ENCODE measurements around the gene ABHD1. TPM values are rescaled to one million over a fixed set of nuclear protein-coding genes. Genes with fewer than 3 reads are reported as not detected.

Gene ABHD1
- total RNA-seq, 1 donor from 2014 or later: not detected

DNA sequence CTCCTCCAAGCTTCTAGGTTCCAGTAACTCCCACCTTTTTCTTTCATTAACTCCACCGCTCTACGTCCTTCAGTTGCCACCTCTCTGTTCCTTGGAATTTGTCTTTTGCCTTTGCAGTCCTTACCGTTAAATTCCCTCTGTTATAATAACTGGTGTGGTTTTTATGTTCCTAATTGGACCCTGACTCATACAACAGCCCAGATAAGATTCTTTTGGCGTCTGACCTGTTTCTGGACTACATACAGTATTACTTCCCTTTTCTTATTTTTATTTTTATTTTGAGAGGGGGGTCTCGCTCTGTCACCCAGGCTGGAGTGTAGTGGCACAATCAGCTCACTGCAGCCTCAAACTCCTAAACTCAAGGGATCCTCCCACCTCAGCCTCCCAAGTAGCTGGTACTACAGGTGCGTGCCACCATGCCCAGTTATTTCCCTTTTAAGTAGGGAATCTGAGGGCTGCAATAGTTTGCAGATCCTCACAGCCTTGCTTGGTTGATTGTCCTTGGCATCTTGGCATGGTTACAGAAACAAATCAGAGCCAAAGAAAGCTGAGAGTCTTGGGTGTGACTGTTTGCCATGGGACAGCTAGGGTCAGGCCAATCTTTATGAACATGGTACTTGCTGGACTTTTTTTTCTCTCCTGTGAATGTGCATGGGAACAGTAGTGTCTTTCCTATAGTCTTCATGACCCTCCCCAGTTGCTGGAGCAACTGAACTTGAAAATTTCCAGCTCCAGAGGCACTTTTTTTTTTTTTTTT lies 47.1 kb downstream of the ABHD1 start:
- H3K4me2 ChIP-seq (ENCODE audit: low read length): no peak overlapping the region

DNA sequence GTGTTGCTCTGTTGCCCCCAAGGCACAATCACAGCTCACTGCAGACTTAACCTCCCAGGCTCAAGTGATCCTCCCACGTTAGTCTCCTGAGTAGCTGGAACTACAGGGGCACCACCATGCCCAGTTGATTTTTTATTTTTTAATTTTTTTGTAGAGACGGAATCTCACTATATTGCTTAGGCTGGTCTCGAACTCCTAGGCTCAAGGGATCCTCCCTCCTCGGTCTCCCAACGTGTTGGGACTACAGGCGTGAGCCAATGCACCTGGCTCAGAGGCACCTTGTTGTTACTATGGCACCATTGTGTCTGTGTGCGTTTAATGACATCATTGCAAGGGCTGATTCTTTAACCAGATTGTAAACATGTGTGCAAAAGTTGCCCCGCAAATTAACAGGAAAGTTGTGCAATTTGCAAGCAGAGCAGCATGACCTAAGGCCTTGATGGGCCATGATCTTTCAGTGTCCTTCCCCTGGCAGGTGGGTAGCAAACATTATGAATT lies 47.8 kb downstream of the ABHD1 start:
- no peak overlapping the region for H3K4me2 ChIP-seq (ENCODE audit: low read length)
- H3K9me3 ChIP-seq (ENCODE audit: insufficient read depth, low read depth, low read length): no peaks in the 10 kb centered on the region
- no peak overlapping the region for H2AFZ ChIP-seq (ENCODE audit: low read depth, low read length)
- H3K4me1 ChIP-seq (ENCODE audit: insufficient read depth, low read length): no peaks in the 10 kb centered on the region
- H3K9me3 Mint-ChIP-seq (ENCODE audit: unreplicated experiment): no peaks in the 10 kb centered on the region
- FAIRE-seq (no peak), DNase-seq (ENCODE audit: low read depth) (no peak)
- no peaks in the 10 kb centered on the region for H4K20me1 ChIP-seq (ENCODE audit: insufficient read depth, low read length)
- H3K4me1 Mint-ChIP-seq (ENCODE audit: low read depth, unreplicated experiment): no peaks in the 10 kb centered on the region
- no peak overlapping the region for H3K27ac ChIP-seq (ENCODE audit: low read depth, low read length)
- no peak overlapping the region for H3K4me3 Mint-ChIP-seq (ENCODE audit: unreplicated experiment)
- peaks cover 50% of the 10 kb centered on the region for H3K27me3 ChIP-seq (ENCODE audit: insufficient read depth, low read length)
- no peak overlapping the region for H3K9ac ChIP-seq (ENCODE audit: low read length)
- TF ChIP-seq EZH2 (IDR thresholded peaks at IDR 0.05; ENCODE audit: insufficient read depth, low read length): no peak
- TF ChIP-seq, protein P1, sequence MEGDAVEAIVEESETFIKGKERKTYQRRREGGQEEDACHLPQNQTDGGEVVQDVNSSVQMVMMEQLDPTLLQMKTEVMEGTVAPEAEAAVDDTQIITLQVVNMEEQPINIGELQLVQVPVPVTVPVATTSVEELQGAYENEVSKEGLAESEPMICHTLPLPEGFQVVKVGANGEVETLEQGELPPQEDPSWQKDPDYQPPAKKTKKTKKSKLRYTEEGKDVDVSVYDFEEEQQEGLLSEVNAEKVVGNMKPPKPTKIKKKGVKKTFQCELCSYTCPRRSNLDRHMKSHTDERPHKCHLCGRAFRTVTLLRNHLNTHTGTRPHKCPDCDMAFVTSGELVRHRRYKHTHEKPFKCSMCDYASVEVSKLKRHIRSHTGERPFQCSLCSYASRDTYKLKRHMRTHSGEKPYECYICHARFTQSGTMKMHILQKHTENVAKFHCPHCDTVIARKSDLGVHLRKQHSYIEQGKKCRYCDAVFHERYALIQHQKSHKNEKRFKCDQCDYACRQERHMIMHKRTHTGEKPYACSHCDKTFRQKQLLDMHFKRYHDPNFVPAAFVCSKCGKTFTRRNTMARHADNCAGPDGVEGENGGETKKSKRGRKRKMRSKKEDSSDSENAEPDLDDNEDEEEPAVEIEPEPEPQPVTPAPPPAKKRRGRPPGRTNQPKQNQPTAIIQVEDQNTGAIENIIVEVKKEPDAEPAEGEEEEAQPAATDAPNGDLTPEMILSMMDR (IDR thresholded peaks at IDR 0.05; ENCODE audit: insufficient read depth, low read depth, low read length): no peak
- no peak overlapping the region for H3K4me3 ChIP-seq (ENCODE audit: insufficient read depth, low read depth, low read length)
- no peaks in the 10 kb centered on the region for H3K36me3 ChIP-seq (ENCODE audit: insufficient read depth, low read length)
- H3K36me3 Mint-ChIP-seq (ENCODE audit: low read depth, unreplicated experiment): no peaks in the 10 kb centered on the region
- no peaks in the 10 kb centered on the region for H3K79me2 ChIP-seq (ENCODE audit: insufficient read depth, low read length)
- H3K27ac Mint-ChIP-seq (ENCODE audit: unreplicated experiment): no peak overlapping the region
- H3K27me3 Mint-ChIP-seq (ENCODE audit: low read depth, unreplicated experiment): peaks cover 9% of the 10 kb centered on the region

More for the DNA sequence above, 47.1 kb downstream of the ABHD1 start:
- no peak overlapping the region for H3K27ac ChIP-seq (ENCODE audit: low read depth, low read length)
- no peak for FAIRE-seq
- peaks cover 46% of the 10 kb centered on the region for H3K27me3 ChIP-seq (ENCODE audit: insufficient read depth, low read length)
- no peaks in the 10 kb centered on the region for H3K36me3 ChIP-seq (ENCODE audit: insufficient read depth, low read length)
- Mint-ChIP-seq H3K4me1 (ENCODE audit: low read depth, unreplicated experiment) (no peaks in the 10 kb centered on the region), H3K36me3 (ENCODE audit: low read depth, unreplicated experiment) (no peaks in the 10 kb centered on the region), H3K9me3 (ENCODE audit: unreplicated experiment) (no peaks in the 10 kb centered on the region), H3K27ac (ENCODE audit: unreplicated experiment) (no peak overlapping the region), H3K4me3 (ENCODE audit: unreplicated experiment) (no peak overlapping the region), H3K27me3 (ENCODE audit: low read depth, unreplicated experiment) (peaks cover 9% of the 10 kb centered on the region)
- H3K4me3 ChIP-seq (ENCODE audit: insufficient read depth, low read depth, low read length): no peak overlapping the region
- peak; percentile 15 for DNase-seq (ENCODE audit: low read depth)
- TF ChIP-seq EZH2 (IDR thresholded peaks at IDR 0.05; ENCODE audit: insufficient read depth, low read length): no peak
- TF ChIP-seq, protein P1 (IDR thresholded peaks at IDR 0.05; ENCODE audit: insufficient read depth, low read depth, low read length): no peak
- no peaks in the 10 kb centered on the region for H3K9me3 ChIP-seq (ENCODE audit: insufficient read depth, low read depth, low read length)
- no peaks in the 10 kb centered on the region for H3K4me1 ChIP-seq (ENCODE audit: insufficient read depth, low read length)
- H3K9ac ChIP-seq (ENCODE audit: low read length): no peak overlapping the region
- no peaks in the 10 kb centered on the region for H3K79me2 ChIP-seq (ENCODE audit: insufficient read depth, low read length)
- no peak overlapping the region for H2AFZ ChIP-seq (ENCODE audit: low read depth, low read length)
- H4K20me1 ChIP-seq (ENCODE audit: insufficient read depth, low read length): no peaks in the 10 kb centered on the region

DNA sequence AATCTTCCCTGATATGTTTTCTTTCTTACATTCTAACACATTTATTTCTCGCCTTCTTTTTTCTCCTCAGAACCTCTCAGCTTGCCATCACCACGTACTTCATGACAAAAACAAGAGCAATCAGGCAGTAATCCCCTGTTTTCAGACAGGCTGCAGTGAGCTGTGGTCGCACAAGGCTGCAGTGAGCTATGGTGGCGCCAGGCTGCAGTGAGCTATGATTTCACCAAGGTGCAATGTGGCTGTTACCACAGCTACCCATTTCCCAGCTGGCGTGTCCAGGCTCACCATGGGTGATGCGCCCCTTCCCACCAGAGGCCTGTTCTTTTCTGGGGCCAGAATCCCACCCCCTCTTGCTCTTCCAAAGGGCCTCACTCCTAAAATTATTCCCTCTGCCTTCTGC lies 51.0 kb downstream of the ABHD1 start:
- Histone ChIP-seq H3K4me2 (ENCODE audit: low read length) (no peak overlapping the region), H3K27me3 (ENCODE audit: insufficient read depth, low read length) (peaks cover 70% of the 10 kb centered on the region)

More for the DNA sequence above, 51.0 kb downstream of the ABHD1 start:
- no peak overlapping the region for H3K27ac Mint-ChIP-seq (ENCODE audit: unreplicated experiment)
- no peaks in the 10 kb centered on the region for H3K36me3 Mint-ChIP-seq (ENCODE audit: low read depth, unreplicated experiment)
- H4K20me1 ChIP-seq (ENCODE audit: insufficient read depth, low read length): no peaks in the 10 kb centered on the region
- no peak overlapping the region for H3K4me3 Mint-ChIP-seq (ENCODE audit: unreplicated experiment)
- TF ChIP-seq, protein P1 (IDR thresholded peaks at IDR 0.05; ENCODE audit: insufficient read depth, low read depth, low read length): no peak
- TF ChIP-seq EZH2 (IDR thresholded peaks at IDR 0.05; ENCODE audit: insufficient read depth, low read length): no peak
- no peak for FAIRE-seq
- H3K27me3 Mint-ChIP-seq (ENCODE audit: low read depth, unreplicated experiment): peaks cover 12% of the 10 kb centered on the region
- H3K4me1 Mint-ChIP-seq (ENCODE audit: low read depth, unreplicated experiment): no peaks in the 10 kb centered on the region
- no peak for DNase-seq (ENCODE audit: low read depth)
- no peak overlapping the region for H3K9ac ChIP-seq (ENCODE audit: low read length)
- no peak overlapping the region for H3K4me3 ChIP-seq (ENCODE audit: insufficient read depth, low read depth, low read length)
- H3K4me1 ChIP-seq (ENCODE audit: insufficient read depth, low read length): no peaks in the 10 kb centered on the region
- H3K9me3 Mint-ChIP-seq (ENCODE audit: unreplicated experiment): no peaks in the 10 kb centered on the region
- no peaks in the 10 kb centered on the region for H3K79me2 ChIP-seq (ENCODE audit: insufficient read depth, low read length)
- no peaks in the 10 kb centered on the region for H3K36me3 ChIP-seq (ENCODE audit: insufficient read depth, low read length)
- H3K9me3 ChIP-seq (ENCODE audit: insufficient read depth, low read depth, low read length): no peaks in the 10 kb centered on the region
- H2AFZ ChIP-seq (ENCODE audit: low read depth, low read length): no peak overlapping the region
- no peak overlapping the region for H3K27ac ChIP-seq (ENCODE audit: low read depth, low read length)

Measured in astrocyte (in vitro differentiated cells and primary cell).